Psoas muscle (tissue), 8 donors: ENCODE measurements around the gene ACAD9. TPM values are rescaled to one million over a fixed set of nuclear protein-coding genes. Genes with fewer than 3 reads are reported as not detected.
A peak's percentile ranks its signal among the peaks of the same experiment; 100 is the strongest.
"Not testable (repeated sequence)": the region's sequence is repeated elsewhere in the genome, so short reads cannot be mapped to it uniquely, and the experiment has no call there.

Experiments used
- ATAC-seq, 4 donors: fragments of 200-7000 bp; cut with Tn5 transposase; one replicate each; pipeline ENCODE4 v1.9.1; 2020; ENCODE audit warnings: moderate library complexity in 3 of 4, mild to moderate bottlenecking in 2 of 4
- DNase-seq, 2 donors: peaks; one replicate each; pipeline ENCODE4 v3.0.0-alpha.2; 2020
- H3K27ac ChIP-seq: fragments of 200-600 bp; one replicate; pipeline ENCODE4 v1.8.0; 2022
- H3K27me3 ChIP-seq, 3 donors: fragments of 200-600 bp in 1 of 3; one replicate each; pipeline versions ENCODE4 v1.6.1 to v1.8.0; 2013 to 2022; ENCODE audit warnings: low read length in 2 of 3, mild to moderate bottlenecking in 2 of 3, moderate library complexity in 1 of 3; ENCODE audit not compliant: insufficient read depth in 3 of 3
- H3K36me3 ChIP-seq, 2 donors: fragments of 200-600 bp in 1 of 2; one replicate each; pipeline versions ENCODE4 v1.6.1 to v1.8.0; 2013 to 2022; ENCODE audit warnings: low read depth in 1 of 2, mild to moderate bottlenecking in 1 of 2, moderate library complexity in 1 of 2; ENCODE audit not compliant: insufficient read depth in 1 of 2
- H3K4me1 ChIP-seq: fragments of 200-600 bp; one replicate; pipeline ENCODE4 v1.8.0; 2022
- H3K4me3 ChIP-seq: fragments of 200-600 bp; one replicate; pipeline ENCODE4 v1.8.0; 2022; ENCODE audit warnings: mild to moderate bottlenecking
- H3K9me3 ChIP-seq: fragments of 200-600 bp; one replicate; pipeline ENCODE4 v1.8.0; 2022
- CTCF ChIP-seq: fragments of 200-600 bp; IDR thresholded peaks from one replicate; pipeline ENCODE4 v1.8.0; 2022; ENCODE audit warnings: antibody characterized with exemption
- WGBS, 3 donors: extraction: QIAGEN DNeasy Blood & Tissue Kit; methylation state at CpG; one replicate each; pipeline versions ENCODE4 v1.1.6 to v1.1.7; 2013; 5-methylcytosine and 5-hydroxymethylcytosine counted together
- intact Hi-C, 2 donors: fragments of 100-400 bp; cut with DNase I; formaldehyde crosslinking; loops; one replicate each; pipeline versions ENCODE4 v1.11.0 to v1.14.2; 2022
- polyA plus RNA-seq, 3 donors: library from polyadenylated mRNA; stranded (reverse); fragments of 200-250 nt; gene quantifications; one replicate each; pipeline ENCODE4 v1.2.3, GENCODE V29; 2013
- total RNA-seq, 4 donors: library from RNA; stranded (reverse); fragmentation: NEBNext Ultra II Directional in 2 of 4; extraction: Animal tissue kit (Norgen Biotek cat#: 25700) in 2 of 4; gene quantifications; one replicate each; pipeline versions ENCODE4 v1.2.1 to v1.2.4, GENCODE V29; 2021 to 2023
- donor health status: healthy with polysubstance abuse.
- donor health status: DM: no; HTN: no; CAD: no; lungs with moderate emphysema.
- donor health status: Bipolar disorder and iron deficiency.
- donor health status: healthy.
- donor health status: DM: yes; HTN: yes; CAD: no.
- donor health status: DM: no; HTN: no; CAD: no.
- donor health status: DM: no; HTN: no; CAD: no.
- donor health status: DM: yes; HTN: yes; CAD: no.

The ACAD9 gene
- total and polyA plus RNA-seq, 7 donors: 17.0 to 47.8 (median 29.7) TPM

GRCh38 chr3:128878556-128879124, 780 bp upstream of the ACAD9 start:
- WGBS, 3 donors: 0 to 1% (median 1%) methylated on average over 14 of the region's 14 CpGs
- H3K27ac ChIP-seq: peak overlapping the region; percentile 97
- H3K4me3 ChIP-seq: peak overlapping the region; percentile 93
- H3K9me3 ChIP-seq: no peaks in the 10 kb centered on the region
- TF ChIP-seq CTCF: no peak
- no peak for DNase-seq
- peaks cover 44% of the 10 kb centered on the region for H3K4me1 ChIP-seq
- peaks cover 2 to 4% of the 10 kb centered on the region in 2 donors for H3K36me3 ChIP-seq
- intact Hi-C loops: loop anchor here (1.0 to 5.0 kb wide), 3 partner anchors 33 to 196 kb away; no protein-coding TSS in a partner anchor
- no peaks in the 10 kb centered on the region for H3K27me3 ChIP-seq
- peak; percentile 26 to 58 (median 50) for ATAC-seq

- WGBS, 3 donors: 4 to 9% (median 5%) methylated on average over 6 of the region's 6 CpGs
- peak overlapping the region; percentile 93 for H3K4me3 ChIP-seq
- peak overlapping the region; percentile 97 for H3K27ac ChIP-seq
- DNase-seq (no peak), ATAC-seq (no peak)
- no peaks in the 10 kb centered on the region for H3K9me3 ChIP-seq
- intact Hi-C loops: loop anchor here (1.0 to 5.0 kb wide), 3 partner anchors 35 to 198 kb away; no protein-coding TSS in a partner anchor
- peaks cover 40% of the 10 kb centered on the region for H3K4me1 ChIP-seq
- no peaks in the 10 kb centered on the region for H3K27me3 ChIP-seq
- TF ChIP-seq CTCF: no peak
- H3K36me3 ChIP-seq: peaks cover 4 to 16% of the 10 kb centered on the region in 2 donors
Measured at GRCh38 chr3:128879991-128880390, 571 bp downstream of the ACAD9 start.

GRCh38 chr3:128880455-128880854, 1.0 kb downstream of the ACAD9 start:
- WGBS, 3 donors: 56 to 69% (median 67%) methylated on average over 12 of the region's 12 CpGs

GRCh38 chr3:128881576-128881975, 2.2 kb downstream of the ACAD9 start:
- H3K4me1 ChIP-seq: peaks cover 38% of the 10 kb centered on the region
- H3K4me3 ChIP-seq: peak overlapping the region; percentile 93
- intact Hi-C loops: no loop called here
- H3K27ac ChIP-seq: peak overlapping the region; percentile 97
- 41 to 64% (median 55%) methylated on average over 6 of the region's 6 CpGs for WGBS, 3 donors
- no peaks in the 10 kb centered on the region for H3K27me3 ChIP-seq
- TF ChIP-seq CTCF: no peak
- peaks cover 4 to 31% of the 10 kb centered on the region in 2 donors for H3K36me3 ChIP-seq
- DNase-seq: no peak
- no peaks in the 10 kb centered on the region for H3K9me3 ChIP-seq
- peak in 2 of 4 donors; percentile 34 to 49 for ATAC-seq

More at GRCh38 chr3:128880455-128880854, 1.0 kb downstream of the ACAD9 start:
- Histone ChIP-seq H3K4me3 (peak overlapping the region; percentile 93), H3K36me3 (peaks cover 4 to 20% of the 10 kb centered on the region in 2 donors), H3K27ac (peak overlapping the region; percentile 97), H3K4me1 (peaks cover 38% of the 10 kb centered on the region)
- DNase-seq, H3K9me3 ChIP-seq, intact Hi-C loops, ATAC-seq, H3K27me3 ChIP-seq: not testable (repeated sequence)

GRCh38 chr3:128882719-128883118, 3.3 kb downstream of the ACAD9 start:
- 91 to 97% (median 92%) methylated on average over 1 of the region's 1 CpG for WGBS, 3 donors
- Histone ChIP-seq H3K9me3 (no peaks in the 10 kb centered on the region), H3K27me3 (no peaks in the 10 kb centered on the region), H3K4me1 (peaks cover 37% of the 10 kb centered on the region), H3K36me3 (peaks cover 4 to 42% of the 10 kb centered on the region in 2 donors), H3K4me3 (no peak overlapping the region), H3K27ac (peak overlapping the region; percentile 97)
- intact Hi-C loops: no loop called here
- DNase-seq (no peak), ATAC-seq (no peak)
- TF ChIP-seq CTCF: no peak
